ENCODE results near the gene MYBPC1.
"Not testable (repeated sequence)": the region's sequence is repeated elsewhere in the genome, so short reads cannot be mapped to it uniquely, and the experiment has no call there.

DNA sequence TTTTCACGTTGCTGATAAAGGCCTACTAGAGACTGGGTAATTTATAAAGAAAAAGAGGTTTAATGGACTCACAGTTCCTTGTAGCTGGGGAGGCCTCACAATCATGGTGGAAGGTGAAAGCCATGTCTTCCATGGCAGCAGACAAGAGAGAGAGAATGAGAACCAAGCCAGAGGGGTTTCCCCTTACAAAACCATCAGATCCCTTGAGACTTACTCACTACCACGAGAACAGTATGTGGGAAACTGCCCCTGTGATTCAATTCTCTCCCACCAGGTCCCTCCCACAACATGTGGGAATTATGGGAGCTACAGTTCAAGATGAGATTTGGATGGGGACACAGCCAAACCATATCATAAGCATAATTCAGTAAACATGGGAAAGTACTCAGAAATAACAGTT lies 65.9 kb downstream of the MYBPC1 start:
- not testable (repeated sequence) for TF ChIP-seq POLR2A (IDR thresholded peaks at IDR 0.05)
- TF ChIP-seq, protein P1, sequence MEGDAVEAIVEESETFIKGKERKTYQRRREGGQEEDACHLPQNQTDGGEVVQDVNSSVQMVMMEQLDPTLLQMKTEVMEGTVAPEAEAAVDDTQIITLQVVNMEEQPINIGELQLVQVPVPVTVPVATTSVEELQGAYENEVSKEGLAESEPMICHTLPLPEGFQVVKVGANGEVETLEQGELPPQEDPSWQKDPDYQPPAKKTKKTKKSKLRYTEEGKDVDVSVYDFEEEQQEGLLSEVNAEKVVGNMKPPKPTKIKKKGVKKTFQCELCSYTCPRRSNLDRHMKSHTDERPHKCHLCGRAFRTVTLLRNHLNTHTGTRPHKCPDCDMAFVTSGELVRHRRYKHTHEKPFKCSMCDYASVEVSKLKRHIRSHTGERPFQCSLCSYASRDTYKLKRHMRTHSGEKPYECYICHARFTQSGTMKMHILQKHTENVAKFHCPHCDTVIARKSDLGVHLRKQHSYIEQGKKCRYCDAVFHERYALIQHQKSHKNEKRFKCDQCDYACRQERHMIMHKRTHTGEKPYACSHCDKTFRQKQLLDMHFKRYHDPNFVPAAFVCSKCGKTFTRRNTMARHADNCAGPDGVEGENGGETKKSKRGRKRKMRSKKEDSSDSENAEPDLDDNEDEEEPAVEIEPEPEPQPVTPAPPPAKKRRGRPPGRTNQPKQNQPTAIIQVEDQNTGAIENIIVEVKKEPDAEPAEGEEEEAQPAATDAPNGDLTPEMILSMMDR (IDR thresholded peaks at IDR 0.05), result not testable (repeated sequence)
